HG03135 (cell line): ENCODE results near the gene SPEF2.
"Not testable (repeated sequence)": the region's sequence is repeated elsewhere in the genome, so short reads cannot be mapped to it uniquely, and the experiment has no call there.

ENCODE experiments used
- ATAC-seq: cut with Tn5 transposase; IDR thresholded peaks from one replicate; pipeline ENCODE4 v1.9.1; 2021; ENCODE audit warnings: mild to moderate bottlenecking, moderate library complexity; ENCODE audit not compliant: unreplicated experiment

Gene SPEF2

DNA sequence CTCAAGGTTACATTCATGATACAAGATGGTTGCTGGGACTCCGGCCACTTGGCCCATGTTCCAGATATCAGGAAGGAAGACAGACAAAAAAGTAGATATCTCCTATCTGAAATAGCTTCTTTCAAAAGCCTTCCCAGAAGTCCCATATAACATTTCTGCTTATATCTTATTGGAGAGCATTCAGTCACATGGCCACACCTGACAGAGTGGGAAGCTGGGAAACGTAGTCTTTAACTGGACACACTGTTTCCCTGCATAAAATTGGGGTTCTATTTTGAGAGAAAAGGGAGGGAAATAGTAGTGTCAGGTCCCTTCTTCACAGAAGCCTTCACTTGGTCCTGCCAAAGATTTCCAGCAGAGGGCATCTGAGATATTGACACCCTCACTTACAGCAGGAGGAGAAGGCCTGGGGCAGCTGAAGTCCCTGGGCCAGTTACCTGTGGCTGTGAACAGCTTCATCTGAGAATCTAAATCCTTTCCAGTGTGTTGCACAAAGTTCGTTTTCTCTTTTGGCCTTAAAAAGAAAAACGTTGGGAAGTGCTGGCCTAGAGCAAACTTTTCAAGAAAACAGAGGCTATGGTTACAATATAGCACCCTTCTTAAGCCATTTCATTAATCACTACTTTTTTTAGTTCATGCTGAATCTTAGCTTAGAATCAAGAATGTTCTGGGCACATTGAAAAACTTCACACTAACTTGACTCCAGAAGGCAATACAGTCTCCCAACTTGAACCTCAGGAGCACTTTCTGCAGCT, 33.5 kb downstream of the SPEF2 start:
- ATAC-seq: no peak

- no peak for ATAC-seq
These were observed 39.1 kb downstream of the SPEF2 start for GRCh38 chr5:35656721-35657120.

GRCh38 chr5:35657877-35658276, 40.2 kb downstream of the SPEF2 start:
- no peak for ATAC-seq

DNA sequence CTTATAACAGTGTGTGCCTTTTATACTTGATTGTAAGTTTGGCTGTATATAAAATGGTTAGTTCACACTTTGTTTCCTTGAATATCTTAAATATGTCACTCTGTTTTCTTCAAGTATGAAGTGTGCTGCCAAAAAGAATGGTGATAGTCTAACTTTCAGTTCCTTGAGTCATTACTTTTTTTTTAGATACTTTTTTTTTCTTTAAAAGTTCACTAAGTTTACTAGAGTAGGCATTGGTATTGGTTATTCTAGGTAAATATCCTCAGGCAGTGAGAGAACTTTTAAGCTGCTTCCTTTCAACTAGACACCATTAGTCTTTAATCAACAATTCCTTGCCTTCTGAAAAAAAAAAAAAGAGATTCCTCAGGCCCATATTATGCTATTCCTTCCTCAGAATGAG, 41.9 kb downstream of the SPEF2 start:
- no peak for ATAC-seq

- no peak for ATAC-seq
These were observed 42.8 kb downstream of the SPEF2 start for GRCh38 chr5:35660451-35660850.

DNA sequence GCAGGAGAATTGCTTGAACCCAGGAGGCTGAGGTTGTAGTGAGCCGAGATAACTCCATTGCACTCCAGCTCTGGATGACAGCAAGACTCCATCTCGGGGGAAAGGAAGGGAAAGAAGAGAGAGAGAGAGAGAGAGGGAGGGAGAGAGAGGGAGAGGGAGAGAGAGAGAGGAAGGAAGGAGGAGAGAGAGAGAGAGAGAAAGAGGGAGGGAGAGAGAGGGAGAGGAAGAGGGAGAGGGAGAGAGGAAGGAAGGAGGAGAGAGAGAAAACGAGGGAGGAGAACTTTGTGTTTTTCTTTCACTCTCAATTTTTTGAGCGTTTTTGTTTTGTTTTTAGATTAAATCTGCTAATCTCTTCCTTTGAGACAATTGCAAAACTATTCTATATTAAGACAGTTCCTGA, 46.9 kb downstream of the SPEF2 start:
- no peak for ATAC-seq

DNA sequence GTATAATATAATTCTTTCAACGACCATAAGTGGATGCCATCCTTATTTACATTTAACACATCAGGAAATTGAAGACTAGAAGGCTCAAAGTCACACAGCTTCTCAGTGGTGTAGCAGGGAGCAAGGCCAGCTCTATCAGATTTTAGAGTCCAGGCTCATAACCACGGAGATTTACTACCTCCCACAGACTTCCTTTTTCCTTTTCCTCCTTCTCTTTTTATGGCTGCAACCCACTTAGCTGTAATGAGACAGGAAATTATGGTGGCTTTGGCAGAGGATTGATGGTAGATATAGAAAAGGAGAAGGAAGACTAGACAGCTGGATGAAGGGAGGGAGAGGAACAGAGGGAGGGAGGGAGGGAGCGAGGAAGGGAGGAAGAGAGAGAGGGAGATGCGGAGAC, 47.4 kb downstream of the SPEF2 start:
- ATAC-seq: no peak

DNA sequence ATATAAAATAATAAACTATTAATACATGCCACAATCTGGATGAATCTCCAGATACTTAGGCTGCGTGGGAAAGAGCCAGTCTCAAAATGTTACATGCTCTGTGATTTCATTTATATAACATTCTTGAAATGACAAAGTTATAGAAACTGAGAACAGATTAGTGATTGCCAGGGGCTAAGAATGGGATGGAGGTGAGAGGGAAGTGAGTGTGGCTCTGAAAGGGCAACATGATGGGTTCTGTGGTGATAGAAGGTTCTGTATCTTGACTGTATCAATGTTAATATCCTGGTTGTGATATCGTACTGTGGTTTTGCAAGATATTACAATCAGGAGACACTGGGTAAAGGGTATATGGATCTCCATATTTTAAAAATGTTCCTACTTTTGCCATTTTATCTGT, 50.7 kb downstream of the SPEF2 start:
- ATAC-seq: no peak

- ATAC-seq: no peak
These were observed 51.1 kb downstream of the SPEF2 start for GRCh38 chr5:35668794-35669193.

DNA sequence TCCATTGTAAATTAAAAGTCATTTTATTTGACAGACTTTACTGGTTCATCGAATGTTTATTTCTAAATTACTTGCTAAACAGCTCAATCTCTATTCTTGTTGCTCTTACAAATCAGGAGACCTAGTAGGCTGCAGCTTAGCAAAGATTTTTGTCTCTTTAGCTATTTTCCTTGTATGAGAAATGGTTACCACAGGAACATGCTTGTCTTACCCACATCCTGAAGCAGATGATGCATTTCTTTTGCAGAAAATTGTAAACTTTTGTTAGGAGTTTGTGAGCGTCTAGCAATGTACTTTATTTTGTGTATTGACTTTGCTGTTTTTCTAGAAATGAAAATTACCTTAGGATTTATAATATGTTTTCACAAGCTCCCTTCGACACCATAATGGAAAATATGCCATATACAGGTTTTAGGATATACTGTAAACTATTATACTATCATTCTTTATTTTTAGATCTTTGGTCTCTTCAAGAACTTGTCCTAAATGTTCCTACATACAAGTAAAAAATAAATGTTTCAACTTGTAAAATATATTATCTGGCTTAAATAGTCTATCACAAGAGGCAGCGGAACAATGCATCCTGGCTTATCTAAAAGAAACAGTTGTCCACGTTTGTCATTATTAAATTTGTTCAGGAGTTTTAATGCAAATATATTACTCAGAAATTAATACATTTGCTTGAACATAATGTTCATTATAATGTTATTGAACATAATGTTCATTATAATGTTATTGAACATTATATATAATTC, 54.1 kb downstream of the SPEF2 start:
- no peak for ATAC-seq

DNA sequence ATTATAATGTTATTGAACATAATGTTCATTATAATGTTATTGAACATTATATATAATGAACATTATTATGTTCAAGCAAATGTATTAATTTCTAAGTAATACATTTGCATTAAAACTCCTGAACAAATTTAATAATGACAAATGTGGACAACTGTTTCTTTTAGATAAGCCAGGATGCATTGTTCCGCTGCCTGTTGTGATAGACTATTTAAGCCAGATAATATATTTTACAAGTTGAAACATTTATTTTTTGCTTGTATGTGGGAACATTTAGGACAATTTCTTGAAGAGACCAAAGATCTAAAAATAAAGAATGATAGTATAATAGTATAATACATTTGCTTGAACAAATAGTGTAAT, 54.6 kb downstream of the SPEF2 start:
- ATAC-seq: not testable (repeated sequence)

- no peak for ATAC-seq
These were observed 55.3 kb downstream of the SPEF2 start for GRCh38 chr5:35672995-35673394.

DNA sequence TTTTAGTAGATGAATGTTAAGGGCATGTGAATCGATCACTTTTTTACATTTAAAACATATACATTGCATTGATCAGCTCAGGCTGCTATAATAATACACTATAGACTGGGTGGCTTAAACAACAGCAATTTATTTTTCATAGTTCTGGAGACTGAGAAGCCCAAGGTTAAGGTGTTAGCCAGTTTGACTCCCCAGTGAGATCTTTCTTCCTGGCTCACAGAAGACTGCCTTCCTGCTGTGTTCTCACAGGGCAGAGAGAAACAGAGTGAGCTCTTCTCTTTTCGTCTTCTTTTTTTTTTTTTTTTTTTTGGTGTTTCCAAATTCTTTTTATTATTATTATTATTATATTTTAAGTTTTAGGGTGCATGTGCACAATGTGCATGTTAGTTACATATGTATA, 56.4 kb downstream of the SPEF2 start:
- ATAC-seq: no peak

DNA sequence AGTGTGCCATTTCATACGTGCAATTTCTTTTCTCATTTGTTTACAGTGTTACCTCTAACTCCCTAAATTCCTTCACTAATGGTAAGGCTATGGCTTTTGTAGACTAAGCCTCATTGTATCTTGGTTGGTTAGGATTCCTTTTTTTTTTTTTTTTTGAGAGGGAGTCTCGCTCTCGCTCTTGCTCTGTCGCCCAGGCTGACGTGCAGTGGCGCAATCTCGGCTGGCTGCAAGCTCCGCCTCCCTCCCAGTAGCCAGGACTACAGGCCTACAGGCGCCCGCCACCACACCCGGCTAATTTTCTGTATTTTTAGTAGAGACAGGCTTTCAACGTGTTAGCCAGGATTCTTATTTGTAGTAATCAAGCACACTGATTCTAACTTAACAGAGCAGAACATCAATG, 57.7 kb downstream of the SPEF2 start:
- ATAC-seq: no peak

DNA sequence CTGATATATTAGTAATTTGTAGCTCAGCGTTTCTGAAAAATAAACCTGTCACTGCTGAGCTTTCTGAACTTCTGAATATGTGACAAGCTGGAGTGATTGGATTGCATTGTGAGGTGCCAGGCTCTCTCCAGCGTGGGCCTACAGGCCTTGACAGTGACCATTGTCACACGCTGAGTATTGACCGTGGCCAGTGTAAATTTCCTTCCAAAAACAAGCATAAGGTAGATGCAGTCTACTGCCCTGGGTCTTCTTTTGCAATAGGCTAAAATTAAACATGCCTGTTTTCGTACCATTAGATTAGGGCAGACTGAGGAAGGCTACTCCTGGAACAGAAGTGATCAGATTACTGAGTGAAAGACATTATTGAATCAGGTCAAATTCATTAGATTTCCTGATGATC, 60.2 kb downstream of the SPEF2 start:
- ATAC-seq: no peak

DNA sequence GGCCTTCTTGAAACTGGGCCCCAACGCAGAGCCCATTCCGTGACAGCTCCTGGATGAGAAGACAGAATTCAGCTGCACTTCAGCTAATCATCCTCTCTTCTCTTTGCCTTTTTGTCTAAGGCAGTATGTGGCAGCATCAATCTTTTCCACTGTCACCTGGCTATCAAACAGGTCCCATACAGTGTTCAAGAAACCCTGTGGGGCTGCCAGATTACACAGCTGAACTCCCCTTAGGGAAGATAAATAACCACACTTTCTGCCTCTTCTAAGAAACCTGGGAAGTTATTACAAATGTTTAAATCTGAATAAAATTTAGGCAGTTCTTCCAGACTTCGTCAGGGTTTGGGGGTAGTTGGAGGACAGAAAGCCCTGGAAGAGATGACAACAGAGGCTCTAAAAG, 61.0 kb downstream of the SPEF2 start:
- no peak for ATAC-seq

DNA sequence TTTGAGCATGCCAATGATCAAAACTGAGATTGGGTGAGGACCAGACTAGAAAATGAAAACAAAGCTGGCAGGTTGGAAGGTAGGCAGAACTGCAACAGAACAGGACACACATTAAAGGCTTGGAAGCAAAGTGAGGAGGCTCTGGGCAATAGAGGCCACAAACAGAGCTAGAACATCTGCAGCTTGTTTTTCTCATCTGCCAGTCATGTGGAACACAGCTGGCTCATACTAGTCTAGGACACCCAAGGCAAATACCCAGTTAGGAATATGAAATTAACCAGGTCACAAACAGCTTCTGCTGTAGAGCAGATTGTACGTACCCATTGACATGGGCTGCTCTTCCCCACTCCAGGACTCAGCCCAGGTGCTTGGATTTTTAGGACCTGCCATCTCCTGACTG, 61.7 kb downstream of the SPEF2 start:
- no peak for ATAC-seq

GRCh38 chr5:35681911-35682310, 64.2 kb downstream of the SPEF2 start:
- ATAC-seq: no peak

- ATAC-seq: no peak
These were observed 65.8 kb downstream of the SPEF2 start for GRCh38 chr5:35683466-35683865.

GRCh38 chr5:35685161-35685560, 67.5 kb downstream of the SPEF2 start:
- no peak for ATAC-seq

- ATAC-seq: no peak
These were observed 70.3 kb downstream of the SPEF2 start for GRCh38 chr5:35687961-35688360.

- no peak for ATAC-seq
These were observed 76.8 kb downstream of the SPEF2 start for GRCh38 chr5:35694481-35694880.
